Measurements from ENCODE around the gene DGAT2.

DNA sequence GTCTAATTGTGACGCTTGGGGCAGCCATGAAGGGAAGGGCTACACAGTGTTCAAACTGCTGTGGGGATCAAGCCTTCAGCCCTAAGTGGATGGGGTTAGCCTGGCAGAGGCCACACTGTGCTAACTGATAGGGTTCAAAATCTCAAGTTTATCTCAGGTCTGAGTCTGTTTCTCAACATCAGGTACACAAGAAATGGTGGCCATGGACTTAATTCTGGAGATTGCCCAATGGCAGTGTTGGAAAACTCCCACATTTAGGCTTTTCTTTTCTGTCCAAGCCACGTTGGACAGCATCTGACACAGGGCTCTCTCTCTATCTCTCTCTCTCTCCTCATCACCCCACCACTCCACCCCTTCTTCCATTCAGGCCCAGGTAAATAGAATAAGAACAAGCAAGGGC, 10.9 kb upstream of the DGAT2 start:
- TF ChIP-seq, protein P1, sequence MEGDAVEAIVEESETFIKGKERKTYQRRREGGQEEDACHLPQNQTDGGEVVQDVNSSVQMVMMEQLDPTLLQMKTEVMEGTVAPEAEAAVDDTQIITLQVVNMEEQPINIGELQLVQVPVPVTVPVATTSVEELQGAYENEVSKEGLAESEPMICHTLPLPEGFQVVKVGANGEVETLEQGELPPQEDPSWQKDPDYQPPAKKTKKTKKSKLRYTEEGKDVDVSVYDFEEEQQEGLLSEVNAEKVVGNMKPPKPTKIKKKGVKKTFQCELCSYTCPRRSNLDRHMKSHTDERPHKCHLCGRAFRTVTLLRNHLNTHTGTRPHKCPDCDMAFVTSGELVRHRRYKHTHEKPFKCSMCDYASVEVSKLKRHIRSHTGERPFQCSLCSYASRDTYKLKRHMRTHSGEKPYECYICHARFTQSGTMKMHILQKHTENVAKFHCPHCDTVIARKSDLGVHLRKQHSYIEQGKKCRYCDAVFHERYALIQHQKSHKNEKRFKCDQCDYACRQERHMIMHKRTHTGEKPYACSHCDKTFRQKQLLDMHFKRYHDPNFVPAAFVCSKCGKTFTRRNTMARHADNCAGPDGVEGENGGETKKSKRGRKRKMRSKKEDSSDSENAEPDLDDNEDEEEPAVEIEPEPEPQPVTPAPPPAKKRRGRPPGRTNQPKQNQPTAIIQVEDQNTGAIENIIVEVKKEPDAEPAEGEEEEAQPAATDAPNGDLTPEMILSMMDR (IDR thresholded peaks at IDR 0.05 in 4 of 5, conservative IDR thresholded peaks at IDR 0.05 in 1 of 5), result no peak
- TF ChIP-seq POLR2A (IDR thresholded peaks at IDR 0.05), result no peak

Measured in gastrocnemius medialis (tissue), 4 donors.